ENCODE measurements around the gene PCDHGB4. TPM values are rescaled to one million over a fixed set of nuclear protein-coding genes. Genes with fewer than 3 reads are reported as not detected.
"Not testable (repeated sequence)": the region's sequence is repeated elsewhere in the genome, so short reads cannot be mapped to it uniquely, and the experiment has no call there.

Gene PCDHGB4
- total and polyA plus RNA-seq, 3 donors from 2014 or later, result 1.0 to 13.3 (median 11.3) TPM

DNA sequence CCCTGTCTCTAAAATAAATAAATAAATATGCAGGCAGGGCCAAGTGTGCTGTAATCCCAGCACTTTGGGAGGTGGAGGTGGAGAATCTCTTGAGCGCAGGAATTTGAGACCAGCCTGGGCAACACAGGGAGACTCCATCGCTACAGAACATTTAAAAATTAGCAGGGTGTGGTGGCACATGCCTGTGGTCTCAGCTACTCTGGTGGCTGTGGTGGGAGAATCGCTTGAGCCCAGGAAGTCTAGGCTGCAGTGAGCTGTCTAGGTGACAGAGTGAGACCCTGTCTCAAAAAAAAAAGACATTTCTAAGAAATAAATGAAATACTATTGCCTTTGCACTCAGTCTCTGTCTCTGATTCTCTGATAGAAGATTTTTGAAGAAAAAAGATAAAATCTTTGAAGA is 24.1 kb downstream of the PCDHGB4 start:
- intact Hi-C loops (cut with DNase I; ENCODE audit: low total_unique reads), result no loop called here
- H3K4me1 ChIP-seq, result no peaks in the 10 kb centered on the region
- no peak overlapping the region for H3K27ac ChIP-seq
- WGBS, 2 donors, result 71 to 73% methylated on average over 3 of the region's 3 CpGs
- no peak for DNase-seq
- no peaks in the 10 kb centered on the region for H3K9me3 ChIP-seq
- no peaks in the 10 kb centered on the region for H3K36me3 ChIP-seq (ENCODE audit: low read depth, missing control alignments)
- no peak overlapping the region for H3K4me3 ChIP-seq
- no peaks in the 10 kb centered on the region for H3K27me3 ChIP-seq
- TF ChIP-seq, protein P1, sequence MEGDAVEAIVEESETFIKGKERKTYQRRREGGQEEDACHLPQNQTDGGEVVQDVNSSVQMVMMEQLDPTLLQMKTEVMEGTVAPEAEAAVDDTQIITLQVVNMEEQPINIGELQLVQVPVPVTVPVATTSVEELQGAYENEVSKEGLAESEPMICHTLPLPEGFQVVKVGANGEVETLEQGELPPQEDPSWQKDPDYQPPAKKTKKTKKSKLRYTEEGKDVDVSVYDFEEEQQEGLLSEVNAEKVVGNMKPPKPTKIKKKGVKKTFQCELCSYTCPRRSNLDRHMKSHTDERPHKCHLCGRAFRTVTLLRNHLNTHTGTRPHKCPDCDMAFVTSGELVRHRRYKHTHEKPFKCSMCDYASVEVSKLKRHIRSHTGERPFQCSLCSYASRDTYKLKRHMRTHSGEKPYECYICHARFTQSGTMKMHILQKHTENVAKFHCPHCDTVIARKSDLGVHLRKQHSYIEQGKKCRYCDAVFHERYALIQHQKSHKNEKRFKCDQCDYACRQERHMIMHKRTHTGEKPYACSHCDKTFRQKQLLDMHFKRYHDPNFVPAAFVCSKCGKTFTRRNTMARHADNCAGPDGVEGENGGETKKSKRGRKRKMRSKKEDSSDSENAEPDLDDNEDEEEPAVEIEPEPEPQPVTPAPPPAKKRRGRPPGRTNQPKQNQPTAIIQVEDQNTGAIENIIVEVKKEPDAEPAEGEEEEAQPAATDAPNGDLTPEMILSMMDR (IDR thresholded peaks at IDR 0.05), result no peak
- no peak for TF ChIP-seq POLR2A (IDR thresholded peaks at IDR 0.05)

DNA sequence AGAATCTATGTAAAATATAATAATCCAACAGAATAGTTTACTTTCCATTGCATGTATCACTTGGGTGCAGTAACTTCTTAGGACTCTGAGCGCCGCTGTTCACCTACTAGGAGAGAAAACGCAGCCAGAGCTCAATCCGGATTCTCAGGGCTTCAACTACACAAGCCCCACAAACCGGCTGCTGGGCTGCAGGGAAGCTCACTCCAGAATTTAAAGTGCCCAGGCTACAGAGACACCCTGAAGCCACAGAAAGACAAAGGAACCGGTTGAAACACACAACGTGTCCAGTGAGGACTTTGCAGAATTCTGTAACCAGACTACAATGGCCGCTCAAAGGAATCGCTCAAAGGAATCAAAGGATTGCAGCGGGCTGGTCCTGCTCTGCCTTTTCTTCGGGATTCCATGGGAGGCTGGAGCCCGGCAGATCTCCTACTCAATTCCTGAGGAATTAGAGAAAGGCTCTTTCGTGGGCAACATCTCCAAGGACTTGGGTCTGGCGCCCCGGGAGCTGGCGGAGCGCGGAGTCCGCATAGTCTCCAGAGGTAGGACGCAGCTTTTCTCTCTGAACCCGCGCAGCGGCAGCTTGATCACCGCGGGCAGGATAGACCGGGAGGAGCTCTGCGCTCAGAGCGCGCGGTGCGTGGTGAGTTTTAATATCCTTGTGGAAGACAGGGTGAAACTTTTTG is 25.5 kb downstream of the PCDHGB4 start, which contains the start of gene PCDHGA10:
Gene PCDHGA10 (plus strand): TSS at position 134 of the 686 bp plus-strand sequence. CDS start 189 bp downstream, at position 323.
- peak; percentile 74 for DNase-seq
- Histone ChIP-seq H3K4me3 (peak within 1 kb of the TSS in 1 of 2 donors; percentile 36), H3K4me1 (no peaks in the 10 kb centered on the region), H3K36me3 (ENCODE audit: low read depth, missing control alignments) (no peaks in the 10 kb centered on the region), H3K27me3 (no peaks in the 10 kb centered on the region), H3K27ac (no peak within 1 kb of the TSS), H3K9me3 (no peaks in the 10 kb centered on the region)
- TF ChIP-seq, protein P1 (IDR thresholded peaks at IDR 0.05), result peak in 2 of 3 experiments; percentile 27 to 32
- TF ChIP-seq POLR2A (IDR thresholded peaks at IDR 0.05), result no peak
- 9 to 28% methylated on average over 27 to 31 of the region's 31 CpGs for WGBS, 2 donors
- intact Hi-C loops (cut with DNase I; ENCODE audit: low total_unique reads), result no loop called here

DNA sequence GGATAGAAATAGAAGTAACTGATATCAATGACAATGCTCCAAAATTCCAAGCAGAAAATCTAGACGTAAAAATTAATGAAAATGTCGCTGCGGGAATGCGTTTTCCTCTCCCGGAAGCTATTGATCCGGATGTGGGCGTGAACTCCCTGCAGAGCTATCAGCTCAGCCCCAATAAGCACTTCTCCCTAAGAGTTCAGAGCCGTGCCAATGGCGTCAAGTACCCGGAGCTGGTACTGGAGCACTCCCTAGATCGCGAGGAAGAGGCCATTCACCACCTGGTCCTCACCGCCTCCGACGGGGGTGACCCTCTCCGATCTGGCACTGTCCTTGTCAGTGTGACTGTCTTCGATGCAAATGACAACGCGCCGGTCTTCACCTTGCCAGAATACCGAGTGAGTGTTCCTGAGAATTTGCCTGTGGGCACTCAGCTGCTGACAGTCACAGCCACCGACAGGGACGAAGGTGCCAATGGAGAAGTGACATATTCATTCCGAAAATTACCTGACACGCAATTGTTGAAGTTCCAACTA is 26.1 kb downstream of the PCDHGB4 start:
- 17 to 28% methylated on average over 21 to 25 of the region's 25 CpGs for WGBS, 2 donors
- no peak overlapping the region for H3K27ac ChIP-seq
- no peaks in the 10 kb centered on the region for H3K4me1 ChIP-seq
- TF ChIP-seq POLR2A (IDR thresholded peaks at IDR 0.05), result no peak
- TF ChIP-seq, protein P1 (IDR thresholded peaks at IDR 0.05), result no peak
- no peak for DNase-seq
- H3K9me3 ChIP-seq, result no peaks in the 10 kb centered on the region
- H3K36me3 ChIP-seq (ENCODE audit: low read depth, missing control alignments), result no peaks in the 10 kb centered on the region
- intact Hi-C loops (cut with DNase I; ENCODE audit: low total_unique reads), result no loop called here
- no peaks in the 10 kb centered on the region for H3K27me3 ChIP-seq
- H3K4me3 ChIP-seq, result peak overlapping the region in 1 of 2 donors; percentile 36

DNA sequence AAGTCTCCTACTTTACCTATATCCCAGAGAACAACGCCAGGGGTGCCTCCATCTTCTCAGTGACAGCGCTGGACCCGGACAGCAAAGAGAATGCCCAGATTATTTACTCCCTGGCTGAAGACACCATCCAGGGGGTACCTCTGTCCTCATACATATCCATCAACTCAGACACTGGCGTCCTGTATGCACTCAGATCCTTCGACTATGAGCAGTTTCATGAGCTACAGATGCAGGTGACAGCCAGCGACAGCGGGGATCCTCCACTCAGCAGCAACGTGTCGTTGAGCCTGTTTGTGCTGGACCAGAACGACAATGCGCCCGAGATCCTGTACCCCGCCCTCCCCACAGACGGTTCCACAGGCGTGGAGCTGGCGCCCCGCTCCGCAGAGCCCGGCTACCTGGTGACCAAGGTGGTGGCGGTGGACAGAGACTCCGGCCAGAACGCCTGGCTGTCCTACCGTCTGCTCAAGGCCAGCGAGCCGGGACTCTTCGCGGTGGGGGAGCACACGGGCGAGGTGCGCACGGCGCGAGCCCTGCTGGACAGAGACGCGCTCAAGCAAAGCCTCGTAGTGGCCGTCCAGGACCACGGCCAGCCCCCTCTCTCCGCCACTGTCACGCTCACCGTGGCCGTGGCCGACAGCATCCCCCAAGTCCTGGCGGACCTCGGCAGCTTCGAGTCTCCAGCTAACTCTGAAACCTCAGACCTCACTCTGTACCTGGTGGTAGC is 27.2 kb downstream of the PCDHGB4 start:
- H3K27ac ChIP-seq; H3K27me3 ChIP-seq; DNase-seq; H3K36me3 ChIP-seq (ENCODE audit: low read depth, missing control alignments); intact Hi-C loops (cut with DNase I; ENCODE audit: low total_unique reads); H3K9me3 ChIP-seq; H3K4me3 ChIP-seq; H3K4me1 ChIP-seq: not testable (repeated sequence)
- 23 to 27% methylated on average over 5 to 43 of the region's 46 CpGs for WGBS, 2 donors

DNA sequence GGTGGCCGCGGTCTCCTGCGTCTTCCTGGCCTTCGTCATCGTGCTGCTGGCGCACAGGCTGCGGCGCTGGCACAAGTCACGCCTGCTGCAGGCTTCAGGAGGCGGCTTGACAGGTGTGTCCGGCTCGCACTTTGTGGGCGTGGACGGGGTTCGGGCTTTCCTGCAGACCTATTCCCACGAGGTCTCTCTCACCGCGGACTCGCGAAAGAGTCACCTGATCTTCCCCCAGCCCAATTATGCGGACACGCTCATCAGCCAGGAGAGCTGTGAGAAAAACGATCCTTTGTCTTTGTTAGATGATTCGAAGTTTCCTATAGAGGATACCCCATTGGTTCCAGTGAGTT is 27.7 kb downstream of the PCDHGB4 start:
- H3K4me1 ChIP-seq; H3K27ac ChIP-seq; H3K4me3 ChIP-seq; H3K36me3 ChIP-seq (ENCODE audit: low read depth, missing control alignments); DNase-seq; H3K27me3 ChIP-seq; intact Hi-C loops (cut with DNase I; ENCODE audit: low total_unique reads); H3K9me3 ChIP-seq: not testable (repeated sequence)
- WGBS, 2 donors, result 20 to 32% methylated on average over 9 to 24 of the region's 24 CpGs
